ENCODE data around the gene SOST. TPM values are rescaled to one million over a fixed set of nuclear protein-coding genes. Genes with fewer than 3 reads are reported as not detected.
A peak's percentile ranks its signal among the peaks of the same experiment; 100 is the strongest.

The SOST gene
- total RNA-seq = 1 to 10 TPM in 1 of 4 donors, under 1 TPM in 1, not detected in 2; 0.49 to 1.5 TPM

DNA sequence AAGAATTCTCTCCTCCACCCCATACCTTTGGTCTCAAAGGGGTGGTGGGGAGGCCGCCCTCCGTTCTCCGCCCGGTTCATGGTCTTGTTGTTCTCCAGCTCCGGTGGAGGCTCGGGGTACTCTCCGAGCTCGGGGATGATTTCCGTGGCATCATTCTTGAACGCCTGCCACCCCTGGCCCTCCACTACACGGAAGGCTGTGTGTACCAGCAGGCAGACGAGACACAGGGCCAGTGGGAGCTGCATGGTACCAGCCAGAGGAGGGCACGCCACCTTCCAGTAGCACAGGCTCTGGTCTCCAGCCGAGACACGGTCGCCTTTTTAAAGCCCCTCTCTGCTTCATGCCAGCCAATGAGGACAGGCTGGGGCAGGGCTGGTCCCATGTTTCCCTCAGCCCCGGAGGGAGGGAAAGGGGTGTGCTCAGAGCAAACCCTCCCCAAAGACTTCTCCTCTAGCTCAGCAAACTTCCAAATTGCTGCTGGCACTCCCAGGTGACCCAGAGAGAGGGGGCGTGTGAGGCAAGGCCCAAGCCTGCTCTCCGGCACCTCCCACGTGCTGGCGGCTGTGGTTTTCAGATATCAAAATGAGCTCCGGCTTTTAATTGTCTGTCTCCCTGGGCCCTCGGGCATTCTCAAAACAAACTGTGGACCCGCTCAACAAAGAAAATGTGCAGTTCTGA, at the start of gene SOST:
TSS of gene SOST (minus strand) at position 295 of the 678 bp plus-strand sequence. CDS start at position 245, 50 bp downstream.
- intact Hi-C loops (cut with DNase I; ENCODE audit: low total_unique reads) = loop anchor here (5.0 to 10.0 kb wide), 2 partner anchors 66 to 184 kb away; no protein-coding TSS in a partner anchor
- TF ChIP-seq, protein P1, sequence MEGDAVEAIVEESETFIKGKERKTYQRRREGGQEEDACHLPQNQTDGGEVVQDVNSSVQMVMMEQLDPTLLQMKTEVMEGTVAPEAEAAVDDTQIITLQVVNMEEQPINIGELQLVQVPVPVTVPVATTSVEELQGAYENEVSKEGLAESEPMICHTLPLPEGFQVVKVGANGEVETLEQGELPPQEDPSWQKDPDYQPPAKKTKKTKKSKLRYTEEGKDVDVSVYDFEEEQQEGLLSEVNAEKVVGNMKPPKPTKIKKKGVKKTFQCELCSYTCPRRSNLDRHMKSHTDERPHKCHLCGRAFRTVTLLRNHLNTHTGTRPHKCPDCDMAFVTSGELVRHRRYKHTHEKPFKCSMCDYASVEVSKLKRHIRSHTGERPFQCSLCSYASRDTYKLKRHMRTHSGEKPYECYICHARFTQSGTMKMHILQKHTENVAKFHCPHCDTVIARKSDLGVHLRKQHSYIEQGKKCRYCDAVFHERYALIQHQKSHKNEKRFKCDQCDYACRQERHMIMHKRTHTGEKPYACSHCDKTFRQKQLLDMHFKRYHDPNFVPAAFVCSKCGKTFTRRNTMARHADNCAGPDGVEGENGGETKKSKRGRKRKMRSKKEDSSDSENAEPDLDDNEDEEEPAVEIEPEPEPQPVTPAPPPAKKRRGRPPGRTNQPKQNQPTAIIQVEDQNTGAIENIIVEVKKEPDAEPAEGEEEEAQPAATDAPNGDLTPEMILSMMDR (IDR thresholded peaks at IDR 0.05) = no peak
- TF ChIP-seq POLR2A (IDR thresholded peaks at IDR 0.05) = no peak
- 60 to 63% methylated on average over 20 to 24 of the region's 24 CpGs for WGBS, 2 donors
- no peak within 1 kb of the TSS for H3K4me3 ChIP-seq (ENCODE audit: low read depth, poor library complexity, severe bottlenecking)
- DNase-seq (ENCODE audit: low spot score in 2 of 2) = peak in 1 of 2 donors; percentile 78

DNA sequence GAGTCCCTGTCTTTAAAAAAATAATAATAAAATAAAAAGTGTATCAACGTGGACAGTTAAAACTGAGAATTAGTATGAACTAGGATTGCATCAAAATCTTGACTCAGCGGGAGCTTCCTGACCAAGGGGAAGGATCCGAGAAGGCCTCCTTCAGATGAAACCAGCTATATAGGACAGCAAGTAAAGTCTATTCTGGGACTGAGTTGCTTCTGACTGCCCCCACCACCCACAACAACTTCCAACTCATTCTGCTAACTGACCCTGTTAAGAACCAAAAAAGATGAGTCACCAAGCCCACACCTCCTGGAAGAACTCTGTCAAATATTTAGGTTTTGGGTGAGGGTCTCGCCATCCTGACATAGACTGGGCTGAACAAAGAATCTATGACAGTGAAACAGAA, 49.5 kb upstream of the SOST start:
- intact Hi-C loops (cut with DNase I; ENCODE audit: low total_unique reads) = no loop called here
- no peak for TF ChIP-seq POLR2A (IDR thresholded peaks at IDR 0.05)
- TF ChIP-seq, protein P1 (IDR thresholded peaks at IDR 0.05) = no peak
- H3K4me3 ChIP-seq (ENCODE audit: low read depth, poor library complexity, severe bottlenecking) = no peak overlapping the region

DNA sequence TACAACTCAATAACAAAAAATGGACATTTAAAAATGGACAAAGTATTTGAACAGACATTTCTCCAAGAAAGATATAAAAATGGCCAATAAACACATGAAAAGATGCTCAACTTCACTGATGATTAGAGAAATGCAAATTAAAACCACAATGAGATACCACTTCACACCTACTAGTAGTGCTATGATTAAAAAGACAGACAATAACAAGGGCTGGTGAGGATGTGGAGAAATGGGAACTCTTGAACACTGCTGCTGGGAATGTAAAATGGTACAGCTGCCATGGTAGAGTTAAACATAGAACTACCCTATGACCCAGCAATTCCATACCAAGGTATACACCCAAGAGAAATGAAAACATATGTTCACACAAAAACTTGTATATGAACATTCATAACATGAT, 46.5 kb upstream of the SOST start:
- no peak overlapping the region for H3K4me3 ChIP-seq (ENCODE audit: low read depth, poor library complexity, severe bottlenecking)
- no peak for TF ChIP-seq POLR2A (IDR thresholded peaks at IDR 0.05)
- TF ChIP-seq, protein P1 (IDR thresholded peaks at IDR 0.05) = no peak
- intact Hi-C loops (cut with DNase I; ENCODE audit: low total_unique reads) = no loop called here
- DNase-seq (ENCODE audit: low spot score in 2 of 2) = no peak

More for the DNA sequence above, 49.5 kb upstream of the SOST start:
- DNase-seq (ENCODE audit: low spot score in 2 of 2) = peak in 1 of 2 donors; percentile 39
- 95% methylated on average over 4 of the region's 4 CpGs for WGBS, 2 donors

DNA sequence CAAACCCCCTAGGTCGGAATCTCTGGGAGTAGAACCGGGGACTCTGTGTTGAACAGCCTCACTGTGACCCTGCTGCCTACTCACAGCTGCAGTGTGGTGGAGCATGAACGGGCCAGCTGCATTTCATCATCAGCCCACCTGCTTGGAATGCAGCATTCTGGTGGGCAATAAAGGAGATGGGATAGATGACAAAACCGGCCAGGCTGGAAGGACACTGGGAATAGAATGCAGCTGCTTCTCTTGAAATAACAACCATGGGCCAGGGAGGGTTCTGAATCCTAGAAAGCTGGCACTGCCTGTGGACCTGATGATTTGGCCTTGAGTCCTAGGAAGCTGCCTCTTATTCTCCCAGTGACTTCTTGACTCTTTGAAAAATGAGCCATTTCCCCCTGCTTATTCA, 45.2 kb upstream of the SOST start:
- intact Hi-C loops (cut with DNase I; ENCODE audit: low total_unique reads) = no loop called here
- no peak for DNase-seq (ENCODE audit: low spot score in 2 of 2)
- WGBS, 2 donors = 60 to 87% methylated on average over 4 of the region's 4 CpGs

DNA sequence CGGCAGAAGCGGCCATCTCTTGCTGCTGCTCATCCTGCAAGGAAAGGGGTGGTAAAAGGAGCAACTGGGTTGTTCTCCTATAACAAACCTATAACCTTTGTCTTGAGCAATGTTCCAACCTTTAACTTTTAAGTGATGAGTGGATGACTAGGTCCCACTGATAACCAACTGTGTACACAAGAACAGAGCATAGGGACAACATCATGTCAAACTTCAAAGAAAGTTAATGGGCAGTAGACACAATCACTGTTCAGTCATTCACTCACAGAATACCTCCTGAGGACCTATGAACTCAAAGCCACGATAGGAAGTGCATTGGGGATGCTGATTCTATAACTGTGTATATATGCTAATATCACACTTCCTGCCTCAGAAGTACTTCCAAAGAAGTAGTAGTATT, 43.3 kb upstream of the SOST start:
- TF ChIP-seq POLR2A (IDR thresholded peaks at IDR 0.05) = no peak
- TF ChIP-seq, protein P1 (IDR thresholded peaks at IDR 0.05) = no peak
- intact Hi-C loops (cut with DNase I; ENCODE audit: low total_unique reads) = no loop called here
- DNase-seq (ENCODE audit: low spot score in 2 of 2) = no peak
- no peak overlapping the region for H3K4me3 ChIP-seq (ENCODE audit: low read depth, poor library complexity, severe bottlenecking)
- WGBS, 2 donors = 86 to 90% methylated on average over 3 of the region's 3 CpGs

More for the DNA sequence above, 45.2 kb upstream of the SOST start:
- no peak overlapping the region for H3K4me3 ChIP-seq (ENCODE audit: low read depth, poor library complexity, severe bottlenecking)
- no peak for TF ChIP-seq POLR2A (IDR thresholded peaks at IDR 0.05)
- TF ChIP-seq, protein P1 (IDR thresholded peaks at IDR 0.05) = no peak

DNA sequence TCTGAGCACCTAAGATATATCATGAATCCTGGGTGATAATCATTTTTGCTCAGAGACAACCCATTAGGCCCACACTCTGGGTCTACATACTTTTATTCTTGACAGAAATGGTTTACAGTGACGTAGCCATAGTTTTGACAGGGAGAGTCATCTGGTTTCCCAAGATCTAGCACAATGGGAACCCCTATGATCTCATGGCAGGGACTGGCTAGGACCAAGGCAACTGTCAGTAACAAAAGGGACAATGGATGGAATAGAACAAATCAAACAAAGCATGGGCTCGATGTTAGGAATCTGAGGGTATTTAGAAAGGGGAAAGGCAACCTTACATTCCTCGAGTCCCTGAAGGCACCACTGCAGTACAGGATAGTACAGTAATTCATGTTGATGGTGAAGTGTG, 42.1 kb upstream of the SOST start:
- intact Hi-C loops (cut with DNase I; ENCODE audit: low total_unique reads) = no loop called here
- DNase-seq (ENCODE audit: low spot score in 2 of 2) = no peak
- WGBS, 2 donors = 97 to 100% methylated on average over 3 of the region's 3 CpGs
- TF ChIP-seq POLR2A (IDR thresholded peaks at IDR 0.05) = no peak
- H3K4me3 ChIP-seq (ENCODE audit: low read depth, poor library complexity, severe bottlenecking) = no peak overlapping the region
